ENCODE results near the gene PLEKHH3. TPM values are rescaled to one million over a fixed set of nuclear protein-coding genes. Genes with fewer than 3 reads are reported as not detected.
"Not testable (repeated sequence)": the region's sequence is repeated elsewhere in the genome, so short reads cannot be mapped to it uniquely, and the experiment has no call there.

The PLEKHH3 gene
- total RNA-seq, 1 donor from 2014 or later = 8.5 TPM

DNA sequence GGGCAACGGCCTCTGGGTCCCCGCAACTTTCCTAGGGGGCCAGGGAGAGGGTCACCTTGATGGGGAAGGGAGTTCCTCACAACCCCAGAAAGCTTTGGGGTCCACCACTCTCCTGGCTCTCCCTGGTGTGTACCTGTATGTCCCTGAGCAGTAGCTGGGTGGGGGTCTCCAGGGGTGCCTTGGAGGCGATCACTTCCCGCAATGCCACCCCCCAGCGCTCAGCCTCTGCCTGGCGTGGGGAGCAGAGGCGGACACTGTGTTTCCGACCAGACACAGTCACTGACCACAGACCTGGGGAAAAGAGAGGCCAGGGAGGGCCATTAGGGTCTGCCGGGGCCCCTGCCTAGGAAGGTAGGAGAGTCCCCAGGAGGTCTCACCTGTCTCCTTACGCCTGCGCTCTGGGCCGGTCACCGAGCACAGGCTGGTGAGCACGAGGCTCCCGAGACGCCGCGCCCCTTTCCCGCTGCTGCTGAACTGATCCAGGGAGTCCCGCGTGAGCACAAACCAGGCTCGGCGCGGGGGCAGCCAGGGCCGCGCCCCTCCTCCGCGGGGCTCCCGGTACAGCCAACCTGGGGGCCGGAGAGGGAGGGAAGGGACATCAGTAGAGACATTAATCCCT, 3.4 kb downstream of the PLEKHH3 start:
- DNase-seq (ENCODE audit: low read depth, low spot score) = no peak

DNA sequence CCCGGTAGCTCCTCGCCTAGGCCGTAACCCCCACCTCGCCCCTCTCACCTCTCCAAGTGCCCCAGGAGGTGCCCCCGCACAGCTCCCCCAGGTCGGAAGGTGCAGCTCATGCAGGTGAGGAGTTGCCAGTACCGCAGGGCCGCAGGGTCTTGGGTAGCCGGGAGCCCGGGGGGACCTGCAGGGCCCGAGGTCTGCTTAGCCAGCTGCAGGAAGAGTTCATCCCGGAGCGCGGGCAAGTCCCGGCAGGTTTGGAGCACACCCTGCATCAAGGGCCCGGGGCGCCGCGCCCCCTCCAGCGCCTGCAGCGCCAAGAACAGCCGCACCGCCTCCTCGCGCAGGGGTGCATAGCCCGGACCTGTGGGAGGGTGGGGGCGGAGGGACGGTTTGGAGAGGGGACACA, 4.8 kb downstream of the PLEKHH3 start:
- no peak for DNase-seq (ENCODE audit: low read depth, low spot score)

DNA sequence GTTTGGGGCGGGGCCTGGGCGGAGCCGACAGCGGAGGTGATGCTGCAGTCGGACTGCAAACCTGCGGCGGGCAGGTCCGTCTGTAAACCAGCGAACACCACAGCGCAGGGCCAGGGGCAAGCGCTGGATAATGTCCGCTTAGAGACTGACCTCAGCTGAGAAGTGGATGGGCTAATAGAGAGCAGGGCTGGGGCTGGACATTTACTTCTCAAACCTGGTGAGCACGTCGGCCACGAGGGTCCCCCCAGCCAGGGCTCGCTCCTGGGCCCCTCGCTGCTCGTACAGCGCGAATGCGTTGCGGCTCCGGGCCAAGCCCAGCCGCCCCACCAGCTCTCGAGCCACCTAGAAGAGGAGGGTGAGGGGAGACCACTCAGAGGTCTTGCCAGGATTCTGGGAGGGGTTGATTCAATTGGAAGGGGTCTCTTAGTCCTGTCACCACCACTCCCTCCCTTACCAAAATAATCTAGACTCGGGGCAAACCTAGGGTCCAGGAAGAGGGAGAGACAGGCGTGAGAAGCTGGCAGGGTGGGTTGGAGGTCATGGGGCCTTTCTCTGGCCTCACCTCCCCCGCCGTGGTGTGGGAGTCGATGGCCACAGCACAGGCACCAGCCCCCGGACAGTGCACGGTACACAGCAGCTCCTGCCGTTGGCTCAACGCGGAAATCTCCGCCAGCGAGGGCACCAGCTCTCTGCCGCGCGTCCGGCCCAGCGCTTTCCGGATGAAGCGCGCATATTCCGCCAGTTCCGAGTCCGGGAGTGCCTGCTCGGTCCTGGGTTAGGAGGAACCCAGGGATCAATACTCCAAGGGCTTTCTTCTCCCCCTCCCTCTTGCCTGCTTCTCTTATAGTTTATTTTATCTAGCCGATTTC, 5.8 kb downstream of the PLEKHH3 start:
- no peak for DNase-seq (ENCODE audit: low read depth, low spot score)

DNA sequence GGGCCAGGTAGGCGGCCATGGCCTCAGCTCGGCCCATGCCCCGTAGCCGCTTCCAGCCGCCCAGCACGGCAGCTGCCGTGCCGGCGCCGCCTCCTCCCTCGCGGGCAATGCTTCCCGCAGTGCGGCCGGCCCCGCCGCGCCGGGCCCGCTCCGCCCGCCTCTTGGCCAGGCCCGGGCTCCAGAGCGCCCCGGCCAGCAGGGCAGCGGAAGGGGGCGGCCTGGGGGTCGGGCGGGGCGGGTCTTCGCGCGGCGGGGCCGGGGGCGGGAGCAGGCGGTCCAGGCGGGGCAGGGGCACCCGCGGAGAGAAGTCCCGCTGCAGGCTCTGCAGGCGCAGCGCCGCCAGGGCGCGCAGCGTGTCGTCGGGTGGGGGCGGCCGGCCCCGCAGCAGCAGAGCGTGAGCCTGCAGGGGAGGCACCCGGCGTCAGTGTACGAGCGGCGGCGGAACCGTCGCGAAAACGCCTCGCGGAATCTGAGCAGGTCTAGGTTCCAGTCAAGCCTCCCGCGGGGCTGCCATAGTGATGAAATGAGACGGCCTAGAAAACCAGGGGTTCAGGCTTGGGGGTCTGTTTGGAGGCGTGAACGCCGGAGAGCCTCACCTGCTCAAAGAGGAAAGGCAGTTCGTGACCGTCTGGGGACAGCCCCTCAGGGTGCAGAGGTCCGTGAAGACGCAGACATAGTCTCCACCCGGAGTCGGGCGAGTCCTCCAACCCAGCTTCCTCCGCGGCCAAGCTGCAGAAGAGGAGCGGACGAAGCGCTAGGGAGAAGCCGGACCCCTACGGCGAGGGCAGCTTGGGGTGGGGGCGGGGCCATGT, 6.6 kb downstream of the PLEKHH3 start:
- DNase-seq (ENCODE audit: low read depth, low spot score) = no peak

- DNase-seq (ENCODE audit: low read depth, low spot score) = no peak
Observed at GRCh38 chr17:42669705-42669976, 7.2 kb downstream of the PLEKHH3 start.

- DNase-seq (ENCODE audit: low read depth, low spot score) = no peak
Observed at GRCh38 chr17:42667088-42667951, 9.5 kb downstream of the PLEKHH3 start.

DNA sequence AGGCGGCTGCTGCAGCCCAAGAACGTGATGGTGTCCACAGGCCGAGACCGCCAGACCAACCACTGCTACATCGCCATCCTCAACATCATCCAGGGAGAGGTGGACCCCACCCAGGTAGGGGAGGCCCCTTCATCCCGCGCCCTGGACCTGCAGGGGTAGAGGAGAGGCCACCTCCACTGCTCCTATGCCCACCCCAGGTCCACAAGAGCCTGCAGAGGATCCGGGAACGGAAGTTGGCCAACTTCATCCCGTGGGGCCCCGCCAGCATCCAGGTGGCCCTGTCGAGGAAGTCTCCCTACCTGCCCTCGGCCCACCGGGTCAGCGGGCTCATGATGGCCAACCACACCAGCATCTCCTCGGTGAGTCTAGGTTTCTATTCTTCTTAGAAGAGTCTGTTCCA, 10.7 kb downstream of the PLEKHH3 start:
- DNase-seq (ENCODE audit: low read depth, low spot score) = not testable (repeated sequence)

DNA sequence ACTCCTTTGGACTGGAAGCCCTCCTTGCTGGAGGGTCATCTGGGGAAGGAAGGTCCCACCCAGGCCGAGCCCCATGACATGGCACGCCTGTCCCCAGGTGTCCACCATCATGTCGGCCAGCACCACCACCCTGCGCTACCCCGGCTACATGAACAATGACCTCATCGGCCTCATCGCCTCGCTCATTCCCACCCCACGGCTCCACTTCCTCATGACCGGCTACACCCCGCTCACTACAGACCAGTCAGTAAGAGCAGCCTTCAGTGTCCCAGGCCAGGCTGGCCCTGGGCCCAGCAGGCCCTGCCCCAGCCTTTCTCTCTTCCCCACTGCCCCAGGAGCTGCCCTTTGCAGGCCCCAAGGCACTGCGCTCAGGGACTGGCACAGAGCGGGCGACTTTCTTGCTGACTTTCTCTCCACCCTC, 11.2 kb downstream of the PLEKHH3 start:
- DNase-seq (ENCODE audit: low read depth, low spot score) = no peak

DNA sequence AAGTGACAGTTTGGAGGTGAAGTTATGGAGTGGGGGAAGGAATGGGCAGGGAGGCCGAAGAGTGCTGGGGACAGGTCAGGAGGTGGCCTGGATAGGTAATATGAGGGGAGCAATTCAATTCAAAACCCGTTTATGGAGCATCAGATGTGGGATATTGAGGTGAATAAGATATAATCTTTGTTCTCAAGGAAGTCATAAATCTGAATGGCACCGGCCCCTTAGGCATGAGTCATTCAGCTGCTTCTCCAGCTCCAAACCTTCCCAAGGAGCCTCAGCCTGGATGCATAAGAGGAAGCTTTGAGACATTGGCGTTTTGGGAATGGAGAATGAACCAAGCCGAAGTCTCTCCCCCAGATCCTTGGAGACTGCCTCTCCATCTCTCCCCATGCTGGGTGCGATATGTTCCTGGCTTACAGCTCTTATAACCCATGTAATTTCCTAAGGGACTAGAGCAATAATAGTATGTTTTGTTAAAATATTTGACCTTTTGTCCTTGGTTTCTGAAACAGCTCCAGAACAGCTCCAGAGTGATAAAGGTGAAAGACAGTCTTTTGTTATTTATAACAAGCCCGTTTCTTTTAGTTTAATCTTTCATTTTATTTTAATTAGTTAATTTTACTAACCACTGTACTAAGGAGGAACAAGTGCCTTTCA, 16.0 kb downstream of the PLEKHH3 start:
- no peak for DNase-seq (ENCODE audit: low read depth, low spot score)

GRCh38 chr17:42659932-42660274, 16.9 kb downstream of the PLEKHH3 start:
- DNase-seq (ENCODE audit: low read depth, low spot score) = not testable (repeated sequence)

- no peak for DNase-seq (ENCODE audit: low read depth, low spot score)
Observed at GRCh38 chr17:42659079-42659931, 17.5 kb downstream of the PLEKHH3 start, which contains the start of gene TUBG2. Gene TUBG2, plus strand, starts transcription at chr17:42659284. Its CDS starts 220 bp downstream, at chr17:42659504.

GRCh38 chr17:42657824-42658588, 18.8 kb downstream of the PLEKHH3 start:
- DNase-seq (ENCODE audit: low read depth, low spot score) = no peak

GRCh38 chr17:42655528-42655927, 21.3 kb downstream of the PLEKHH3 start:
- DNase-seq (ENCODE audit: low read depth, low spot score) = no peak

- no peak for DNase-seq (ENCODE audit: low read depth, low spot score)
Observed at GRCh38 chr17:42653179-42654124, 23.3 kb downstream of the PLEKHH3 start.

DNA sequence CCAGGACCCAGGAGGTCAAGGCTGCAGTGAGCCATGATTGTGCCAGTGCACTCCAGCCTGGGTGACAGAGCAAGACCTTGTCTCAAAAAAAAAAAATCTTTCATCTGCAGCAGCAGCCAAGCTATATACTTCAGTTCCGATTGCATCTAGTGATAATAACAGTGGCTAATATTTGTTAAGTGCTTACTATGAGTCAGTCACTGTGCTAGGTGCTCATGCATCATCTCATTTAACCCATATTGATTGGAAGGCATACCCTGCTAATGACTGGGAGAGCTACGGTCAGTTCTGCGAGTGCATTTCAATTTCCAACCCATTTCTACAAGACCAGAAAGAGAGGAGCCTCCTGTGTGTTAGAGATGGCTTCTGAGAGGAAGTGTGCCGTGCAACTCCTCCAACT, 25.4 kb downstream of the PLEKHH3 start:
- DNase-seq (ENCODE audit: low read depth, low spot score) = no peak

DNA sequence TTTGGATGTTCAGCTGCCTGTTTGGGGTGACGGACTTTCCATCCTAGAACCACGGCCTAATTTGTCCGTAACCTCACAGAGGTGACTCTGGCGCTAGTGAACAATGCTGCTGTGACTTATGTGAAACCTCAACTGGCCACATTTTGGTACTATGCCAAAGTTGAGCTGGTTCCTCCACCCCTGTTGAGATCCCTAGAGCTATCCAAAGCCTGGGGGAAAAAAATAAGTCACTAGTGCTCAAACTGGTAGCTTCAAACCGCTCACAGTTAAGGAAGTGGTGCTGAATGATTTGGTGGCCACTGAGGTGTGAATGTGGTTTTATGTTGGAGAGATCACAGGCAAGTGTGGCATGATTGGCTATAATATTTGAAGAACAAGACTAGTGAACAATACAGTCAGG, 29.0 kb downstream of the PLEKHH3 start:
- DNase-seq (ENCODE audit: low read depth, low spot score) = no peak

GRCh38 chr17:42642336-42642735, 34.5 kb downstream of the PLEKHH3 start:
- no peak for DNase-seq (ENCODE audit: low read depth, low spot score)

DNA sequence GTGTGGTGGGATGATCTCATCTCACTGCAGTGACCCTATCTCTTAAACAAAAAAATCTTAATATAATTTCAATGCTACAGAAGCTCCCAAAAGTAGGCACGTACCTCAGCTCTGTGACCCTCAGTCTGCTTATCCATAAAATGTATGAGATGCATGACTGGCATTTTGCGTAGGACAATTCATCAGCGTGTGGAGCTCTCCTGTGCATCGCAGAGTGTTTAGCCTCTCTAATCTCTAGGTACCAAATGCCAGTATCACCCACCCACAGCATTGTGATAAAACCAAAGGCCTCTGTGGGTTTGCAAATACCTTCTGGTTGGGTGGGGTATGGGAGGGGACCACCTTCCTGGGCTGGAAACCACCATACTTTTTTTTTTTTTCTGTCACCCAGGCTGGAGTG, 36.7 kb downstream of the PLEKHH3 start:
- no peak for DNase-seq (ENCODE audit: low read depth, low spot score)

All from pulmonary artery endothelial cell (primary cell).